Measurements from ENCODE around the gene FBN1. TPM values are rescaled to one million over a fixed set of nuclear protein-coding genes. Genes with fewer than 3 reads are reported as not detected.

FBN1 gene
- total and polyA plus RNA-seq, 2 experiments from 2014 or later, result 1.9 to 3.8 TPM

GRCh38 chr15:48571510-48571909 lies 74.0 kb downstream of the FBN1 start:
- no peak for DNase-seq (ENCODE audit: low spot score)
- no peaks in the 10 kb centered on the region for H3K4me1 ChIP-seq (ENCODE audit: insufficient read depth)
- no peaks in the 10 kb centered on the region for H3K79me2 ChIP-seq (replicated peaks; ENCODE audit: insufficient read depth)
- H3K27ac ChIP-seq (ENCODE audit: low read depth), result no peak overlapping the region
- no peak overlapping the region for H3K27ac Mint-ChIP-seq
- H3K36me3 Mint-ChIP-seq (ENCODE audit: low read depth), result no peaks in the 10 kb centered on the region
- no peaks in the 10 kb centered on the region for H3K36me3 ChIP-seq (ENCODE audit: insufficient read depth)
- no peaks in the 10 kb centered on the region for H3F3A ChIP-seq (replicated peaks; ENCODE audit: low read depth)
- no peak overlapping the region for H3K4me3 ChIP-seq
- no peaks in the 10 kb centered on the region for H3K9me2 ChIP-seq (ENCODE audit: insufficient read depth)
- H3K4me3 Mint-ChIP-seq, result no peak overlapping the region
- H3K4me2 ChIP-seq, result no peak overlapping the region
- no peak for ATAC-seq
- no peaks in the 10 kb centered on the region for H3K27me3 ChIP-seq (ENCODE audit: insufficient read depth)
- no peaks in the 10 kb centered on the region for H3K9me3 Mint-ChIP-seq
- no peak for TF ChIP-seq STAT1 (IDR thresholded peaks at IDR 0.05; ENCODE audit: unreplicated experiment)
- H3K4me1 Mint-ChIP-seq, result peaks cover 4% of the 10 kb centered on the region; the same call in 1 of the 3 replicates
- no peaks in the 10 kb centered on the region for H3K27me3 Mint-ChIP-seq (ENCODE audit: insufficient read depth, low read depth, poor library complexity)
- no peaks in the 10 kb centered on the region for H4K20me1 ChIP-seq (replicated peaks; ENCODE audit: insufficient read depth)
- no peak overlapping the region for H2AFZ ChIP-seq

GRCh38 chr15:48570822-48571221 lies 74.7 kb downstream of the FBN1 start:
- H3K36me3 Mint-ChIP-seq (ENCODE audit: low read depth), result no peaks in the 10 kb centered on the region
- no peaks in the 10 kb centered on the region for H3K79me2 ChIP-seq (replicated peaks; ENCODE audit: insufficient read depth)
- no peak overlapping the region for H3K4me2 ChIP-seq
- ATAC-seq (no peak), DNase-seq (ENCODE audit: low spot score) (no peak)
- no peaks in the 10 kb centered on the region for H3K27me3 ChIP-seq (ENCODE audit: insufficient read depth)
- H3K4me3 ChIP-seq, result no peak overlapping the region
- no peak overlapping the region for H3K27ac ChIP-seq (ENCODE audit: low read depth)
- H3K27ac Mint-ChIP-seq, result no peak overlapping the region
- no peaks in the 10 kb centered on the region for H3F3A ChIP-seq (replicated peaks; ENCODE audit: low read depth)
- H3K9me2 ChIP-seq (ENCODE audit: insufficient read depth), result no peaks in the 10 kb centered on the region
- no peaks in the 10 kb centered on the region for H3K4me1 ChIP-seq (ENCODE audit: insufficient read depth)
- no peaks in the 10 kb centered on the region for H3K9me3 Mint-ChIP-seq
- no peaks in the 10 kb centered on the region for H3K27me3 Mint-ChIP-seq (ENCODE audit: insufficient read depth, low read depth, poor library complexity)
- no peak overlapping the region for H3K4me3 Mint-ChIP-seq
- no peak overlapping the region for H2AFZ ChIP-seq
- peaks cover 7% of the 10 kb centered on the region; the same call in 1 of the 3 replicates for H3K4me1 Mint-ChIP-seq
- H4K20me1 ChIP-seq (replicated peaks; ENCODE audit: insufficient read depth), result no peaks in the 10 kb centered on the region
- no peaks in the 10 kb centered on the region for H3K36me3 ChIP-seq (ENCODE audit: insufficient read depth)
- TF ChIP-seq EZH2phosphoT487 (IDR thresholded peaks at IDR 0.05; ENCODE audit: unreplicated experiment) (no peak), ETS1 (IDR thresholded peaks at IDR 0.05) (no peak), CTCF (conservative IDR thresholded peaks at IDR 0.05; ENCODE audit: low read depth in 2 of 2) (no peak), JUNB (IDR thresholded peaks at IDR 0.05; ENCODE audit: unreplicated experiment) (no peak), NANOG (IDR thresholded peaks at IDR 0.05; ENCODE audit: borderline replicate concordance) (no peak), ZNF114 (CRISPR knock-in tag; IDR thresholded peaks at IDR 0.05) (no peak), STAT1 (IDR thresholded peaks at IDR 0.05; ENCODE audit: unreplicated experiment) (no peak), EZH2 (IDR thresholded peaks at IDR 0.05; ENCODE audit: low read depth, unreplicated experiment) (no peak), REST (IDR thresholded peaks at IDR 0.05; ENCODE audit: unreplicated experiment) (no peak), POLR2AphosphoS5 (IDR thresholded peaks at IDR 0.05; ENCODE audit: low read depth) (no peak)
